Measurements from ENCODE around the gene PRR22.

Gene PRR22

DNA sequence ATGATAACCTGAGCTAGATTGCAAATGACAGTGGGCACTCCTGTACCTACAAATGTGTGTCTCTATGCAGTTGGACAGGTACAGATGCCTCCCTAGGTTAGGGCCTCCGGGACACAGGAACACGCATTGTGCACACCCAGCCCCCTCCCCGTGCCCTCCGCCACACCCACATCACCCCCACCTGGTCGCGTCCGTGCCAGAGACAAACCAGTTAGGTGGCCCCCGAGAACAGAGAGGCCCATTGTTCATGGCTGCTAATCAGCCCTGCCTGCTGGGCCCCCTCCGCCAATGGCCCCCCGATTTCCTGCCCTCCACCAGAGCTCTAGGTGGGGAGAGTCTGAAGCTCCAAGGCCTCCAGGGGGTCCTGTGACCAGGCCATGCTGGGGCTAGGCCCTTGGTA lies 34.0 kb upstream of the PRR22 start:
- H3K4ac ChIP-seq (ENCODE audit: low read depth, low read length) = no peak overlapping the region
- no peaks in the 10 kb centered on the region for H3K36me3 ChIP-seq (ENCODE audit: control insufficient read depth, insufficient read depth, low read length)
- H4K5ac ChIP-seq (ENCODE audit: low read length) = no peak overlapping the region
- no peaks in the 10 kb centered on the region for H3K4me1 ChIP-seq (ENCODE audit: control insufficient read depth, low read depth, low read length)
- WGBS (ENCODE audit: extremely low coverage, insufficient coverage, low lambda C conversion rate) = no CpG with 5 or more reads among the region's 10 CpGs
- H3K56ac ChIP-seq (ENCODE audit: low read length) = no peak overlapping the region
- DNase-seq = no peak
- no peak overlapping the region for H3K4me3 ChIP-seq (ENCODE audit: low read length)
- no peak overlapping the region for H2BK5ac ChIP-seq (ENCODE audit: low read length)
- no peaks in the 10 kb centered on the region for H3K79me2 ChIP-seq (ENCODE audit: control insufficient read depth, insufficient read depth, low read length)
- H4K8ac ChIP-seq (ENCODE audit: low read depth, low read length) = no peak overlapping the region
- H2BK15ac ChIP-seq (replicated peaks; ENCODE audit: low read depth) = no peak overlapping the region
- H3K4me2 ChIP-seq (ENCODE audit: low read length) = no peak overlapping the region
- no peaks in the 10 kb centered on the region for H3K27me3 ChIP-seq (ENCODE audit: insufficient read depth, low read length, poor library complexity)
- no peak overlapping the region for H3K23ac ChIP-seq (ENCODE audit: low read length)
- no peaks in the 10 kb centered on the region for H3K79me1 ChIP-seq (ENCODE audit: low read length)
- no peak overlapping the region for H3K27ac ChIP-seq (ENCODE audit: low read depth, low read length)
- H3K18ac ChIP-seq (ENCODE audit: low read length) = no peak overlapping the region
- H3K9ac ChIP-seq (ENCODE audit: low read length) = no peak overlapping the region
- no peak overlapping the region for H2BK120ac ChIP-seq (ENCODE audit: low read depth, low read length)
- no peak overlapping the region for H2AK5ac ChIP-seq (ENCODE audit: low read length)

DNA sequence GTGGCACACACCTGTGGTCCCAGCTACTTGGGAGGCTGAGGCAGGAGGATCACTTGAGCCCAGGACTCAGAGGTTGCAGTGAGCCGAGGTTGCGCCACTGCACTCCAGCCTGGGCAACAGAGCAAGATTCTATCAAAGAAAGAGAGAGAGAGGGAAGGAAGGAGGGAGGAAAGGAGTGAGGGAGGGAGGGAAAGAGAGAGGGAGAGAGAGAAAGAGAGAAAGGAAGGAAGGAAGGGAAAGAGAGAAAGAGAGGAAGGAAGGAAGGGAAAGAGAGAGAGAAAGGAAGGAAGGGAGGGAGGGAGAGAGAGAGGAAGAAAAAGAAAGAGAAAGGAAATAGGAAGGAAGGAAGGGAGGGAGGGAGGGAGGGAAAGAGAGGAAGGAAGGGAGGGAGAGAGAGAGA lies 32.7 kb upstream of the PRR22 start:
- Histone ChIP-seq H3K4me1 (ENCODE audit: control insufficient read depth, low read depth, low read length) (no peaks in the 10 kb centered on the region), H3K4me3 (ENCODE audit: low read length) (no peak overlapping the region), H3K4me2 (ENCODE audit: low read length) (no peak overlapping the region), H3K4ac (ENCODE audit: low read depth, low read length) (no peak overlapping the region), H3K56ac (ENCODE audit: low read length) (no peak overlapping the region), H3K9ac (ENCODE audit: low read length) (no peak overlapping the region), H4K5ac (ENCODE audit: low read length) (no peak overlapping the region), H3K79me2 (ENCODE audit: control insufficient read depth, insufficient read depth, low read length) (no peaks in the 10 kb centered on the region), H2BK15ac (replicated peaks; ENCODE audit: low read depth) (no peak overlapping the region), H3K27ac (ENCODE audit: low read depth, low read length) (no peak overlapping the region), H3K18ac (ENCODE audit: low read length) (no peak overlapping the region), H4K8ac (ENCODE audit: low read depth, low read length) (no peak overlapping the region), H3K36me3 (ENCODE audit: control insufficient read depth, insufficient read depth, low read length) (no peaks in the 10 kb centered on the region), H2BK120ac (ENCODE audit: low read depth, low read length) (no peak overlapping the region), H3K79me1 (ENCODE audit: low read length) (no peaks in the 10 kb centered on the region), H2AK5ac (ENCODE audit: low read length) (no peak overlapping the region), H3K27me3 (ENCODE audit: insufficient read depth, low read length, poor library complexity) (no peaks in the 10 kb centered on the region), H3K23ac (ENCODE audit: low read length) (no peak overlapping the region), H2BK5ac (ENCODE audit: low read length) (no peak overlapping the region)
- DNase-seq = no peak
- WGBS (ENCODE audit: extremely low coverage, insufficient coverage, low lambda C conversion rate) = no CpG with 5 or more reads among the region's 2 CpGs

DNA sequence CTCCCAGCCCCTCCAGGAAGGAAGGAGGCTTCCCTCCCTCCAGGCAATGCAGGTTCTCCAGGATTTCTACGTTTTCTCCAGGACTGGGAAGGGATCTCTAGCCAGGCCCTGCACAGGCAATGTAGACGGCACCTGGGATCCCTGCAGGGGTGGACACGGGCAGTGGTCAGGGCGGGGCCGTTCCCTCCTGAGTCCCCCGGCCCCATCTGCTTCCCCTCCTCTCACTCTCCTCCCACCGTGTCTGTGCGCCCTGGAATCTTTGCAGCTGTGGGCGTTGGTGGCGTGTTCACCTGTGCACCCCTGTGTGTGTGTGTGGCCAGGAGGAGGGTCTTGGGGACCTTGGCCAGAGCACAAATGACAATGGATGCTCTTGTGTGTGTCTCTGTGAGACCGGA lies 30.3 kb upstream of the PRR22 start:
- Histone ChIP-seq H2BK120ac (ENCODE audit: low read depth, low read length) (no peak overlapping the region), H3K36me3 (ENCODE audit: control insufficient read depth, insufficient read depth, low read length) (no peaks in the 10 kb centered on the region), H3K18ac (ENCODE audit: low read length) (no peak overlapping the region), H3K27ac (ENCODE audit: low read depth, low read length) (no peak overlapping the region), H4K8ac (ENCODE audit: low read depth, low read length) (no peak overlapping the region), H3K23ac (ENCODE audit: low read length) (no peak overlapping the region), H3K56ac (ENCODE audit: low read length) (no peak overlapping the region), H3K4me3 (ENCODE audit: low read length) (no peak overlapping the region), H3K4me2 (ENCODE audit: low read length) (no peak overlapping the region), H2BK15ac (replicated peaks; ENCODE audit: low read depth) (no peak overlapping the region), H2BK5ac (ENCODE audit: low read length) (no peak overlapping the region), H3K4me1 (ENCODE audit: control insufficient read depth, low read depth, low read length) (no peaks in the 10 kb centered on the region), H4K5ac (ENCODE audit: low read length) (no peak overlapping the region), H3K27me3 (ENCODE audit: insufficient read depth, low read length, poor library complexity) (no peaks in the 10 kb centered on the region), H2AK5ac (ENCODE audit: low read length) (no peak overlapping the region), H3K4ac (ENCODE audit: low read depth, low read length) (no peak overlapping the region), H3K79me1 (ENCODE audit: low read length) (no peaks in the 10 kb centered on the region), H3K9ac (ENCODE audit: low read length) (no peak overlapping the region), H3K79me2 (ENCODE audit: control insufficient read depth, insufficient read depth, low read length) (no peaks in the 10 kb centered on the region)
- no peak for DNase-seq
- no CpG with 5 or more reads among the region's 11 CpGs for WGBS (ENCODE audit: extremely low coverage, insufficient coverage, low lambda C conversion rate)

DNA sequence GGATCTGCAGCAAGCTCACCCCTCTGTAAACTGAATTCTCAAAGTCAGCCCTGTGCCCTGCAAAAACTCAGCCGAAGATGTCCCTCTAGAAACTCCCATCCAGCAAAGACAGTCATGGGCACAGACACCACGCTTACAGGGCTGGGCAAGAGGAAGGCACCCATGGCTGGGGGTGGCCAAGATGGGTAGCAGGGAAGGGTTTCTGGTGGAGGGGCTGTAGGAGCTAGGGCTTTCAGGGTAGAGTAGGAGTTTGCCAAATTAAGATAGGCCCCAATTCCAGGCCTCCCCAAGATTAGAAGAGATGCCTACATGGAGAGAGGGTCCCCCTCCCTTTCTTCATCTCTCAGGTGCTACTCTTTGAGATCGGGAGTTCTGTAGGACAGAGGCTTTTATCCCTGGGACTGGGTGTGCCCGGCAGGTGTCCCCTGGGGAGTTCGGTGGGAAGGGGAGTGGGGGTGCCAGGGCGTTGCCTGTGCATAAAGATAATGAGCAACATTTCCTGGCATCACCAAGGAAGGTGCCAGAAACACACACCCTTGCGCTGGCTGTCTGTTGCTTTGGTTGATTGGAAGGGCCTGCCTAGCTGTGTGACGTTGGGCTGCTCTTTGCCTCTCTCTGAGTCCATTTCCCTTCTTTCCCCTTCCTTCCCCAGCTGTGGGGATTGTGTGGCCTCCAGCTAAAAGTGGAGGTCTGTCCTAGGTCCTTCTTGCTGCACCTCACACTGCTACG lies 29.7 kb upstream of the PRR22 start:
- Histone ChIP-seq H3K4me3 (ENCODE audit: low read length) (no peak overlapping the region), H3K56ac (ENCODE audit: low read length) (no peak overlapping the region), H4K5ac (ENCODE audit: low read length) (no peak overlapping the region), H3K36me3 (ENCODE audit: control insufficient read depth, insufficient read depth, low read length) (no peaks in the 10 kb centered on the region), H3K9ac (ENCODE audit: low read length) (no peak overlapping the region), H3K4me1 (ENCODE audit: control insufficient read depth, low read depth, low read length) (no peaks in the 10 kb centered on the region), H3K79me2 (ENCODE audit: control insufficient read depth, insufficient read depth, low read length) (no peaks in the 10 kb centered on the region), H2AK5ac (ENCODE audit: low read length) (no peak overlapping the region), H3K23ac (ENCODE audit: low read length) (no peak overlapping the region), H4K8ac (ENCODE audit: low read depth, low read length) (no peak overlapping the region), H3K18ac (ENCODE audit: low read length) (no peak overlapping the region), H3K4me2 (ENCODE audit: low read length) (no peak overlapping the region), H3K79me1 (ENCODE audit: low read length) (no peaks in the 10 kb centered on the region), H3K27me3 (ENCODE audit: insufficient read depth, low read length, poor library complexity) (no peaks in the 10 kb centered on the region), H3K27ac (ENCODE audit: low read depth, low read length) (no peak overlapping the region), H3K4ac (ENCODE audit: low read depth, low read length) (no peak overlapping the region), H2BK15ac (replicated peaks; ENCODE audit: low read depth) (no peak overlapping the region), H2BK120ac (ENCODE audit: low read depth, low read length) (no peak overlapping the region), H2BK5ac (ENCODE audit: low read length) (no peak overlapping the region)
- no CpG with 5 or more reads among the region's 9 CpGs for WGBS (ENCODE audit: extremely low coverage, insufficient coverage, low lambda C conversion rate)
- no peak for DNase-seq

DNA sequence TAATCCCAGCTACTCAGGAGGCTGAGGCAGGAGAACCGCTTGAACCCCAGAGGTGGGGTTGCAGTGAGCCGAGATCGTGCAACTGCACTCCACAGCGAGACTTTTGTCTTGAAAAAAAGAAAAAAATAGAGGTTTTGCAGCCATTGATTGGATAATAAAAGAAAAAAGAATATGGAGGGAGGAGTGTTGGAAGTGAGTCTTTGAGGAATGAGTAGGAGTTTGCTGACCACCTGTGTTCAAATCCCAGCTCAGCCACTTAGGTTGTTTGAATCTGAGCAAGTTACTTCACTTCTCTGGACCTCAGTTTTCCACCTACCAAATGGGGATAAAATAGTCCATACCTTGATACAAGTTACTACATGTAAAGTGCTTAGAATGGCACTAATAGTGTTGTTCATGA lies 26.6 kb upstream of the PRR22 start:
- no peaks in the 10 kb centered on the region for H3K27me3 ChIP-seq (ENCODE audit: insufficient read depth, low read length, poor library complexity)
- no peak overlapping the region for H3K9ac ChIP-seq (ENCODE audit: low read length)
- DNase-seq = no peak
- H2BK5ac ChIP-seq (ENCODE audit: low read length) = no peak overlapping the region
- no peak overlapping the region for H3K56ac ChIP-seq (ENCODE audit: low read length)
- no peak overlapping the region for H3K23ac ChIP-seq (ENCODE audit: low read length)
- H3K36me3 ChIP-seq (ENCODE audit: control insufficient read depth, insufficient read depth, low read length) = no peaks in the 10 kb centered on the region
- H2BK120ac ChIP-seq (ENCODE audit: low read depth, low read length) = no peak overlapping the region
- H3K4ac ChIP-seq (ENCODE audit: low read depth, low read length) = no peak overlapping the region
- no peak overlapping the region for H3K4me3 ChIP-seq (ENCODE audit: low read length)
- H3K79me2 ChIP-seq (ENCODE audit: control insufficient read depth, insufficient read depth, low read length) = no peaks in the 10 kb centered on the region
- no peak overlapping the region for H4K5ac ChIP-seq (ENCODE audit: low read length)
- H3K4me1 ChIP-seq (ENCODE audit: control insufficient read depth, low read depth, low read length) = no peaks in the 10 kb centered on the region
- WGBS (ENCODE audit: extremely low coverage, insufficient coverage, low lambda C conversion rate) = no CpG with 5 or more reads among the region's 4 CpGs
- H3K79me1 ChIP-seq (ENCODE audit: low read length) = no peaks in the 10 kb centered on the region
- H2BK15ac ChIP-seq (replicated peaks; ENCODE audit: low read depth) = no peak overlapping the region
- H4K8ac ChIP-seq (ENCODE audit: low read depth, low read length) = no peak overlapping the region
- H3K18ac ChIP-seq (ENCODE audit: low read length) = no peak overlapping the region
- H3K27ac ChIP-seq (ENCODE audit: low read depth, low read length) = no peak overlapping the region
- no peak overlapping the region for H3K4me2 ChIP-seq (ENCODE audit: low read length)
- H2AK5ac ChIP-seq (ENCODE audit: low read length) = no peak overlapping the region

DNA sequence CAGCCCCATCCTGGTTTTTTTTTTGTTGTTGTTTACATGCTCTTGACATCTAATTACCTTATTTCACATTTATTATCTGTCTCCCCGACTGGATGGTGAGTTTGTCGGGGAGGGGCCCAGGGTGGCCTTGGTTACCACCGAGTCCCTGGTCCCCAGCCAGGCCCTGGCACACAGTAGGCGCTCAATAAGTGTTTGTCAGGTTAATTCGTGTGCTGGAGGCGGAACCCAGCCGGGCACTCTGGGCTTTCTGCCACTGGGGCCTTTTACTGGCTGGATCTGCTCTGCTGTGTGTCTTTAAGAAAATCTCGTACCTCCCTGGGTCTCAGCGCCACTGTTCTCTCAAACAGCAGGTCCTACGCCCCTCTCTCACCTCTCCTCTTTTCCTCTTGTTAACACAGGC lies 24.9 kb upstream of the PRR22 start:
- WGBS (ENCODE audit: extremely low coverage, insufficient coverage, low lambda C conversion rate) = no CpG with 5 or more reads among the region's 10 CpGs
- no peak overlapping the region for H2BK15ac ChIP-seq (replicated peaks; ENCODE audit: low read depth)

More for the DNA sequence above, 24.9 kb upstream of the PRR22 start:
- DNase-seq = no peak
- no peak overlapping the region for H4K5ac ChIP-seq (ENCODE audit: low read length)
- no peaks in the 10 kb centered on the region for H3K36me3 ChIP-seq (ENCODE audit: control insufficient read depth, insufficient read depth, low read length)
- H3K4me2 ChIP-seq (ENCODE audit: low read length) = no peak overlapping the region
- no peak overlapping the region for H3K56ac ChIP-seq (ENCODE audit: low read length)
- H3K4ac ChIP-seq (ENCODE audit: low read depth, low read length) = no peak overlapping the region
- H3K4me3 ChIP-seq (ENCODE audit: low read length) = no peak overlapping the region
- H3K4me1 ChIP-seq (ENCODE audit: control insufficient read depth, low read depth, low read length) = no peaks in the 10 kb centered on the region
- no peak overlapping the region for H3K27ac ChIP-seq (ENCODE audit: low read depth, low read length)
- H2BK120ac ChIP-seq (ENCODE audit: low read depth, low read length) = no peak overlapping the region
- no peak overlapping the region for H2AK5ac ChIP-seq (ENCODE audit: low read length)
- no peak overlapping the region for H4K8ac ChIP-seq (ENCODE audit: low read depth, low read length)
- H3K23ac ChIP-seq (ENCODE audit: low read length) = no peak overlapping the region
- H3K18ac ChIP-seq (ENCODE audit: low read length) = no peak overlapping the region
- no peaks in the 10 kb centered on the region for H3K27me3 ChIP-seq (ENCODE audit: insufficient read depth, low read length, poor library complexity)
- no peaks in the 10 kb centered on the region for H3K79me2 ChIP-seq (ENCODE audit: control insufficient read depth, insufficient read depth, low read length)
- H3K79me1 ChIP-seq (ENCODE audit: low read length) = no peaks in the 10 kb centered on the region
- no peak overlapping the region for H3K9ac ChIP-seq (ENCODE audit: low read length)
- no peak overlapping the region for H2BK5ac ChIP-seq (ENCODE audit: low read length)
